Activated naive CD8-positive, alpha-beta T cell (primary cell): ENCODE results near the gene RAB1B.
"Not testable (repeated sequence)": the region's sequence is repeated elsewhere in the genome, so short reads cannot be mapped to it uniquely, and the experiment has no call there.

Experiments
- H3K27ac Mint-ChIP-seq: one replicate; pipeline ENCODE4 v1.8.0; 2021; ENCODE audit warnings: mixed read lengths
- H3K27me3 Mint-ChIP-seq: one replicate; pipeline ENCODE4 v1.8.0; 2021; ENCODE audit warnings: mixed read lengths
- H3K36me3 Mint-ChIP-seq: one replicate; pipeline ENCODE4 v1.8.0; 2021; ENCODE audit warnings: mixed read lengths
- H3K4me1 Mint-ChIP-seq: one replicate; pipeline ENCODE4 v1.8.0; 2021; ENCODE audit warnings: low read depth, mixed read lengths
- H3K4me3 Mint-ChIP-seq: one replicate; pipeline ENCODE4 v1.8.0; 2021; ENCODE audit warnings: mild to moderate bottlenecking, mixed read lengths
- H3K9me3 Mint-ChIP-seq: one replicate; pipeline ENCODE4 v1.8.0; 2021; ENCODE audit warnings: low read depth, mixed read lengths

RAB1B gene

GRCh38 chr11:66291706-66292542 lies 23.5 kb downstream of the RAB1B start, which contains the start of gene TMEM151A:
TMEM151A (plus strand) TSS chr11:66291894; CDS start chr11:66292014, 120 bp downstream.
- Mint-ChIP-seq H3K4me3 (peak within 1 kb of the TSS; percentile 90), H3K9me3 (no peaks in the 10 kb centered on the region), H3K27ac (peak within 1 kb of the TSS; percentile 17), H3K36me3 (peaks cover 4% of the 10 kb centered on the region), H3K27me3 (peaks cover 12% of the 10 kb centered on the region), H3K4me1 (peaks cover 29% of the 10 kb centered on the region)

- H3K27me3 Mint-ChIP-seq = peaks cover 12% of the 10 kb centered on the region
- peaks cover 4% of the 10 kb centered on the region for H3K36me3 Mint-ChIP-seq
- H3K4me3 Mint-ChIP-seq = peak overlapping the region; percentile 81
- H3K27ac Mint-ChIP-seq = peak overlapping the region; percentile 17
- no peaks in the 10 kb centered on the region for H3K9me3 Mint-ChIP-seq
- H3K4me1 Mint-ChIP-seq = peaks cover 26% of the 10 kb centered on the region
Measured at GRCh38 chr11:66292543-66293332, 24.3 kb downstream of the RAB1B start.

- peak overlapping the region; percentile 47 for H3K4me3 Mint-ChIP-seq
- H3K27me3 Mint-ChIP-seq = peaks cover 12% of the 10 kb centered on the region
- H3K4me1 Mint-ChIP-seq = peaks cover 26% of the 10 kb centered on the region
Measured at GRCh38 chr11:66293352-66293751, 24.9 kb downstream of the RAB1B start.

GRCh38 chr11:66293777-66294625 lies 25.6 kb downstream of the RAB1B start:
- peak overlapping the region; percentile 47 for H3K4me3 Mint-ChIP-seq

More at GRCh38 chr11:66293352-66293751, 24.9 kb downstream of the RAB1B start:
- Mint-ChIP-seq H3K36me3 (peaks cover 4% of the 10 kb centered on the region), H3K27ac (no peak overlapping the region), H3K9me3 (no peaks in the 10 kb centered on the region)

GRCh38 chr11:66294626-66295620 lies 26.5 kb downstream of the RAB1B start:
- Mint-ChIP-seq H3K27ac (no peak overlapping the region), H3K27me3 (peaks cover 12% of the 10 kb centered on the region), H3K9me3 (no peaks in the 10 kb centered on the region), H3K4me3 (no peak overlapping the region), H3K36me3 (peaks cover 4% of the 10 kb centered on the region), H3K4me1 (peaks cover 18% of the 10 kb centered on the region)

More at GRCh38 chr11:66293777-66294625, 25.6 kb downstream of the RAB1B start:
- Mint-ChIP-seq H3K27ac (no peak overlapping the region), H3K27me3 (peaks cover 12% of the 10 kb centered on the region), H3K4me1 (peaks cover 26% of the 10 kb centered on the region), H3K9me3 (no peaks in the 10 kb centered on the region), H3K36me3 (peaks cover 4% of the 10 kb centered on the region)

GRCh38 chr11:66297610-66298009 lies 29.2 kb downstream of the RAB1B start:
- Mint-ChIP-seq H3K27me3 (peaks cover 9% of the 10 kb centered on the region), H3K4me1 (peaks cover 4% of the 10 kb centered on the region), H3K4me3 (no peak overlapping the region), H3K36me3 (peaks cover 4% of the 10 kb centered on the region), H3K9me3 (no peaks in the 10 kb centered on the region), H3K27ac (no peak overlapping the region)

- H3K4me3 Mint-ChIP-seq = no peak overlapping the region
- H3K27me3 Mint-ChIP-seq = no peaks in the 10 kb centered on the region
- no peaks in the 10 kb centered on the region for H3K4me1 Mint-ChIP-seq
- H3K27ac Mint-ChIP-seq = no peak overlapping the region
- H3K9me3 Mint-ChIP-seq = no peaks in the 10 kb centered on the region
- no peaks in the 10 kb centered on the region for H3K36me3 Mint-ChIP-seq
Measured at GRCh38 chr11:66299186-66299585, 30.7 kb downstream of the RAB1B start.

GRCh38 chr11:66302656-66303055 lies 34.2 kb downstream of the RAB1B start:
- Mint-ChIP-seq H3K27ac (no peak overlapping the region), H3K36me3 (no peaks in the 10 kb centered on the region), H3K4me1 (no peaks in the 10 kb centered on the region), H3K9me3 (no peaks in the 10 kb centered on the region), H3K27me3 (peaks cover under 1% of the 10 kb centered on the region), H3K4me3 (no peak overlapping the region)

GRCh38 chr11:66309475-66309874 lies 41.0 kb downstream of the RAB1B start:
- Mint-ChIP-seq H3K4me3 (no peak overlapping the region), H3K27ac (no peak overlapping the region), H3K9me3 (no peaks in the 10 kb centered on the region), H3K27me3 (peaks cover 1% of the 10 kb centered on the region), H3K4me1 (peaks cover 16% of the 10 kb centered on the region), H3K36me3 (no peaks in the 10 kb centered on the region)

GRCh38 chr11:66310324-66310723 lies 41.9 kb downstream of the RAB1B start:
- Mint-ChIP-seq H3K4me1 (peaks cover 23% of the 10 kb centered on the region), H3K27me3 (peaks cover 1% of the 10 kb centered on the region), H3K4me3 (no peak overlapping the region), H3K36me3 (no peaks in the 10 kb centered on the region), H3K9me3 (no peaks in the 10 kb centered on the region), H3K27ac (no peak overlapping the region)

- peaks cover 29% of the 10 kb centered on the region for H3K4me1 Mint-ChIP-seq
- H3K9me3 Mint-ChIP-seq, H3K36me3 Mint-ChIP-seq, H3K4me3 Mint-ChIP-seq, H3K27me3 Mint-ChIP-seq, H3K27ac Mint-ChIP-seq: not testable (repeated sequence)
Measured at GRCh38 chr11:66310803-66311440, 42.5 kb downstream of the RAB1B start.

- Mint-ChIP-seq H3K27me3 (peaks cover 1% of the 10 kb centered on the region), H3K36me3 (peaks cover 2% of the 10 kb centered on the region), H3K27ac (peak overlapping the region; percentile 98), H3K4me3 (peak overlapping the region; percentile 95), H3K9me3 (no peaks in the 10 kb centered on the region), H3K4me1 (peaks cover 33% of the 10 kb centered on the region)
Measured at GRCh38 chr11:66311470-66311964, 43.1 kb downstream of the RAB1B start.

GRCh38 chr11:66311965-66312548 lies 43.6 kb downstream of the RAB1B start:
- Mint-ChIP-seq H3K27ac (peak overlapping the region; percentile 98), H3K4me3 (peak overlapping the region; percentile 95), H3K36me3 (peaks cover 2% of the 10 kb centered on the region), H3K27me3 (peaks cover 1% of the 10 kb centered on the region), H3K4me1 (peaks cover 33% of the 10 kb centered on the region), H3K9me3 (no peaks in the 10 kb centered on the region)
